Common myeloid progenitor, CD34-positive (primary cell): Measurements from ENCODE around the gene NLGN2.

Source experiments
- CTCF ChIA-PET: fragments of 350-600 bp; sonication (Branson Sonifier 250); formaldehyde crosslinking; loops from one replicate; lab custom pipeline; 2021; ENCODE audit warnings: antibody characterized with exemption; lab: Charles Lee
- POLR2A ChIA-PET: fragments of 350-600 bp; sonication (Branson Sonifier 250); formaldehyde crosslinking; loops from one replicate; lab custom pipeline; 2021; ENCODE audit warnings: antibody characterized with exemption; lab: Charles Lee
- DNase-seq, 3 donors: peaks; one replicate each; pipeline versions ENCODE4 v3.0.0 to v3.0.0-alpha.2; 2013
- H3K27ac ChIP-seq, 2 experiments: 1 replicate in 1 of 2; 2 replicates in 1 of 2; pipeline ENCODE4 v1.7.0; 2013; ENCODE audit warnings: inconsistent platforms in 2 of 2, low read length in 2 of 2, mild to moderate bottlenecking in 2 of 2, low read depth in 1 of 2, moderate library complexity in 1 of 2; ENCODE audit not compliant: severe bottlenecking in 2 of 2, insufficient read depth in 1 of 2, poor library complexity in 1 of 2
- H3K27me3 ChIP-seq, 5 experiments: replicated peaks in 2 of 5; 1 replicate in 3 of 5; 2 replicates in 2 of 5; pipeline versions ENCODE4 v1.6.1 to v1.7.0; 2013; ENCODE audit warnings: low read length in 4 of 5, mild to moderate bottlenecking in 2 of 5, moderate library complexity in 2 of 5, inconsistent platforms in 1 of 5; ENCODE audit not compliant: insufficient read depth in 5 of 5, control insufficient read depth in 4 of 5
- H3K36me3 ChIP-seq, 4 experiments: 1 replicate in 2 of 4; 2 replicates in 2 of 4; pipeline versions ENCODE4 v1.6.1 to v1.7.0; 2013; ENCODE audit warnings: low read length in 3 of 4, control low read depth in 1 of 4, mild to moderate bottlenecking in 1 of 4; ENCODE audit not compliant: control insufficient read depth in 4 of 4, insufficient read depth in 4 of 4
- H3K4me1 ChIP-seq, 4 experiments: 1 replicate in 3 of 4; 2 replicates in 1 of 4; pipeline versions ENCODE4 v1.6.1 to v1.7.1; 2013; ENCODE audit warnings: low read length in 3 of 4, mild to moderate bottlenecking in 3 of 4, control low read depth in 1 of 4, inconsistent platforms in 1 of 4, moderate library complexity in 1 of 4; ENCODE audit not compliant: control insufficient read depth in 4 of 4, insufficient read depth in 4 of 4; ENCODE audit errors: control extremely low read depth in 1 of 4
- H3K4me3 ChIP-seq, 7 experiments: 1 replicate in 4 of 7; 2 replicates in 3 of 7; pipeline versions ENCODE4 v1.5.1 to v1.7.0; 2013; ENCODE audit warnings: mild to moderate bottlenecking in 7 of 7, low read length in 6 of 7, moderate library complexity in 6 of 7, inconsistent platforms in 2 of 7, low read depth in 2 of 7, control low read depth in 1 of 7; ENCODE audit not compliant: insufficient read depth in 4 of 7, control insufficient read depth in 1 of 7; ENCODE audit errors: extremely low read depth in 1 of 7
- H3K9me3 ChIP-seq, 5 experiments: 1 replicate in 4 of 5; 2 replicates in 1 of 5; pipeline versions ENCODE4 v1.6.1 to v1.7.1; 2013; ENCODE audit warnings: low read length in 4 of 5, mild to moderate bottlenecking in 2 of 5, inconsistent platforms in 1 of 5, low read depth in 1 of 5, moderate library complexity in 1 of 5; ENCODE audit not compliant: control insufficient read depth in 4 of 5, insufficient read depth in 2 of 5; ENCODE audit errors: control extremely low read depth in 1 of 5
- WGBS: methylation state at CpG from one replicate; pipeline ENCODE4 v1.1.5; 2013; ENCODE audit not compliant: insufficient coverage; 5-methylcytosine and 5-hydroxymethylcytosine counted together

NLGN2 gene

GRCh38 chr17:7460850-7461660, 53.4 kb downstream of the NLGN2 start:
- no peak overlapping the region for H3K4me3 ChIP-seq
- H3K27me3 ChIP-seq, result no peaks in the 10 kb centered on the region
- H3K4me1 ChIP-seq, result peaks cover 0 to 8% (median 6%) of the 10 kb centered on the region in 4 experiments
- DNase-seq, result no peak
- H3K27ac ChIP-seq, result no peak overlapping the region
- ChIA-PET POLR2A (interaction anchor here (0.7 to 3.3 kb wide), 4 partner anchors 15 to 24 kb away, joined by 3 to 12 read pairs (median 4); partner anchors contain the start of genes POLR2A and ZBTB4), CTCF (interaction anchor here (0.9 to 2.4 kb wide), 2 partner anchors 9 to 14 kb away, joined by 5 to 20 read pairs; no protein-coding TSS in a partner anchor)
- WGBS, result 100% methylated on average over 4 of the region's 7 CpGs
- H3K9me3 ChIP-seq, result no peaks in the 10 kb centered on the region
- peaks cover 0 to 40% (median 28%) of the 10 kb centered on the region in 4 experiments for H3K36me3 ChIP-seq

DNA sequence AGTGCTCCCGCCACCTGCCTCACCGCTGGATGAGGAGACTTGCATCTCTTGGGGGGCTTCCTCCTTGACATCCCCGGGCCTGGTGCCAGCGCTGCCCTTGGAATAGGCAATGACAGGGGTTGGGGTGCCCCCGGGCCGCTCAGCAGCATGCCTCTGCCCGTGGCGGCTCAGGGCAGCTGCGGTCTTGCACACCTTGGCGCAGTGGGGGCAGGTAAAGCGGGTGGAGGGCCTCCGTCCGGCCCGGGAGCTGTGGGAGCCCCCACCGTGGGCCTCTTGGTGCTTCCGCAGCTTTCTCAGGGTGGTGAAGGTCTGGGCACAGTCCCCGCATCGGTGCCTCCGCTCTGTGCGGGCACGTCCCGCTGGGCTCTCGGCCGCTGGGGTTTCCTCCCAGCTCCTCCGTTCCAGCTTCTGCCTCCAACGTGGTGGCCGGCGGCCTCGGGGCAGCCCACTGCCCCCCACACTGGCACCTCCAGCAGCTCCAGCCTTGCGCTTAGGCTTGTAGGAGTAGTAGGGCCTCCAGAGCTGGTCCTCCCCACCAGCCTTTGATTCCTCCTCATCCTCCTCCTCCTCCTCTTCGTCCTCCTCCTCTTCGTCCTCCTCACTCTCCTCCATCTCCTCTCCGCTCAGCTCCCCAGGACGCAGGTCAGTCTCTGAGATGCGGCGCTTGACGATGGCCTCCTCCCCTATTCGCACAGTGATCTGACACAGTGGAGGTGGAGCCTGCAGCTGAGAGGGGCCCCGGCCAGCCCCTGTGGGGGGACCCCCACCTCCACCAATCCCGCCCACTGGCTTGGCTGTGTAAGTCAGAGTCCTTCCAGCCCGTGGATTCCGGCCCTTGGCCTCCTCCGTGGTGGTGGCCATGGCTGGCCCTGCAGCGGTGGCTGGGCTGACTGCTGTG, 55.1 kb downstream of the NLGN2 start:
- WGBS, result 97% methylated on average over 38 of the region's 44 CpGs
- ChIA-PET CTCF (interaction anchor here (1.2 to 2.4 kb wide), 3 partner anchors 13 to 26 kb away, joined by 5 to 20 read pairs (median 6); partner anchors contain the start of gene ZBTB4), POLR2A (interaction anchor here (1.1 to 3.3 kb wide), 4 partner anchors 10 to 22 kb away, joined by 3 to 12 read pairs (median 5); partner anchors contain the start of gene POLR2A)
- Histone ChIP-seq H3K27ac (no peak overlapping the region), H3K36me3 (peaks cover 0 to 51% (median 32%) of the 10 kb centered on the region in 4 experiments), H3K4me3 (no peak overlapping the region), H3K27me3 (no peaks in the 10 kb centered on the region), H3K4me1 (peaks cover 2 to 13% (median 11%) of the 10 kb centered on the region in 4 experiments), H3K9me3 (no peaks in the 10 kb centered on the region)
- no peak for DNase-seq

DNA sequence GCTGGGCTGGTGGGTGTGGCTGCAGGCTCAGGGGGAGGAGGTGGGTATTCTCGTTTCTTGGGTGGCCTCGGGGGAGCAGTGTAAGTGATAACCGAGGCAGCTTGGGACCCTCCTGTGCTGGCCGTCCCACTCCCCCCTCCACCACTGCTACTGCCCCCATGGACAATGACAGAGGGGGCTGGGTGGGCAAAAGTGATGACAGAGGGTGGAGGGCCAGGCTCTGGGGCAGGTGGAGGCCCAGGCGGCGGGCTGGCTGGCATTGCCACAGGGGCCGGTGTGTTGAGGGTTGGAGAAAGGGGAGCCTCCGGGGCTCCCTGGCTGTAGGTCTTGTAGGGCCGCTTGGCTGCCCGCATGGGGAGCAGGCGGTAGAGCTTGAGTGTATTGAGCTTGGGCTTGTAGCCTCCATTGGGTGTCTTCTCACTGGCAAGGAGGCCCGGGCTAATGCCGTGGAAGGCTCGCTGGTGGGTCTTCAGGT, 55.8 kb downstream of the NLGN2 start:
- no peak overlapping the region for H3K4me3 ChIP-seq
- WGBS, result 99% methylated on average over 12 of the region's 14 CpGs
- H3K4me1 ChIP-seq, result peaks cover 2 to 15% (median 13%) of the 10 kb centered on the region in 4 experiments
- no peaks in the 10 kb centered on the region for H3K9me3 ChIP-seq
- CTCF ChIA-PET, result interaction anchor here (1.2 to 1.9 kb wide), 2 partner anchors 16 to 27 kb away, joined by 5 to 6 read pairs; partner anchors contain the start of gene ZBTB4
- peaks cover 0 to 54% (median 32%) of the 10 kb centered on the region in 4 experiments for H3K36me3 ChIP-seq
- no peaks in the 10 kb centered on the region for H3K27me3 ChIP-seq
- H3K27ac ChIP-seq, result no peak overlapping the region
- POLR2A ChIA-PET, result interaction anchor here (1.2 to 3.3 kb wide), 2 partner anchors 13 to 15 kb away, joined by 3 to 12 read pairs; partner anchors contain the start of gene ZBTB4
- no peak for DNase-seq

- POLR2A ChIA-PET, result interaction anchor here (1.2 kb wide), 2 partner anchors 15 to 20 kb away, joined by 3 read pairs; partner anchors contain the start of gene ZBTB4
- CTCF ChIA-PET, result interaction anchor here (0.8 to 1.9 kb wide), 2 partner anchors 15 to 97 kb away, joined by 3 to 6 read pairs; partner anchors contain the start of genes SENP3 and ZBTB4
- H3K27ac ChIP-seq, result no peak overlapping the region
These were observed 56.4 kb downstream of the NLGN2 start for GRCh38 chr17:7464081-7464480.

DNA sequence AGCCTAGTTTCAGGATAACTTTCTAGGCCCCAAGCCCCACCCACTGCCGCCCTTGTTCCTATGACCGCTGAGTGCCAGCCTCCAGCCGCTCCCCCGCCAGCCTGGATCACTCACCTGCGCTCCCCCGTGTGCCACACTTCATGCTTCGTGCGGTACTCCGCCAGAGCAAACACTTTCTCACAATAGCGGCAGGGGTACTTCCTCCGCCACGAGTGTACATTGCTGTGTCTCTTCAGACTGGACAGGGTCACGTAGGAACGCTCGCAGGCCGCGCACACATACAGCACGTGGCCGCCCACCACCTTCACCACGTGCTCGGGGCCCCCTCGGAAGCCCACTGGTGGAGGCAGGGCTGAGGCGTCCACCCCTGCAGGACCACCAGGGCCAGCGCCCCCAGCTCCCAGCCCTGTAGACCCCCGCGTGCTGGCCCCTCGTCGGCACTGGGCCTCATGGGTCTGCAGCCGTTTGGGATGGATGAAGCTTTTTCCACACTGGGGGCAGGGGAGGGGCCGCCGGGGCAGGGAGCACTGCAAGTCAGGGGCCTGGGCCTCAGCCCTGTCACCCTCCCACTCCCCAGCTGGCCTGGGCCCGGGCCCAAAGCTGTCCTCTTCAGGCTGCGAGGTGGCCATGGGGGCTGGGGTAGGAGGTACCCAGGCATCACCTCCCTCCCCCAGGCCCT, 58.1 kb downstream of the NLGN2 start:
- Histone ChIP-seq H3K4me3 (no peak overlapping the region), H3K9me3 (no peaks in the 10 kb centered on the region), H3K4me1 (peaks cover 2 to 15% (median 13%) of the 10 kb centered on the region in 4 experiments), H3K27ac (no peak overlapping the region), H3K27me3 (no peaks in the 10 kb centered on the region), H3K36me3 (peaks cover 0 to 58% (median 30%) of the 10 kb centered on the region in 4 experiments)
- 95% methylated on average over 21 of the region's 33 CpGs for WGBS
- POLR2A ChIA-PET, result interaction anchor here (0.6 to 1.4 kb wide), 4 partner anchors 10 to 21 kb away, joined by 3 to 5 read pairs (median 4); partner anchors contain the start of genes CHRNB1 and ZBTB4
- DNase-seq, result no peak
- CTCF ChIA-PET, result interaction anchor here (0.6 to 2.0 kb wide), 5 partner anchors 8 to 110 kb away, joined by 3 to 7 read pairs (median 3); no protein-coding TSS in a partner anchor

More at GRCh38 chr17:7464081-7464480, 56.4 kb downstream of the NLGN2 start:
- Histone ChIP-seq H3K4me1 (peaks cover 2 to 15% (median 13%) of the 10 kb centered on the region in 4 experiments), H3K27me3 (no peaks in the 10 kb centered on the region), H3K4me3 (no peak overlapping the region), H3K9me3 (no peaks in the 10 kb centered on the region), H3K36me3 (peaks cover 0 to 58% (median 31%) of the 10 kb centered on the region in 4 experiments)
- 90% methylated on average over 9 of the region's 9 CpGs for WGBS
- no peak for DNase-seq

GRCh38 chr17:7466318-7466638, 58.6 kb downstream of the NLGN2 start:
- H3K27ac ChIP-seq, result no peak overlapping the region
- CTCF ChIA-PET, result interaction anchor here (0.6 to 2.0 kb wide), 6 partner anchors 9 to 111 kb away, joined by 3 to 7 read pairs (median 4); no protein-coding TSS in a partner anchor
- H3K36me3 ChIP-seq, result peaks cover 0 to 53% (median 30%) of the 10 kb centered on the region in 4 experiments
- no peaks in the 10 kb centered on the region for H3K9me3 ChIP-seq
- H3K4me1 ChIP-seq, result peaks cover 2 to 16% (median 13%) of the 10 kb centered on the region in 4 experiments
- H3K4me3 ChIP-seq, result no peak overlapping the region
- over 99% methylated on average over 9 of the region's 9 CpGs for WGBS
- no peaks in the 10 kb centered on the region for H3K27me3 ChIP-seq
- POLR2A ChIA-PET, result interaction anchor here (1.0 to 1.4 kb wide), 4 partner anchors 8 to 13 kb away, joined by 4 to 5 read pairs (median 5); partner anchors contain the start of gene ZBTB4
- no peak for DNase-seq
